ENCODE results near the gene LRCH1. TPM values are rescaled to one million over a fixed set of nuclear protein-coding genes. Genes with fewer than 3 reads are reported as not detected.
A peak's percentile ranks its signal among the peaks of the same experiment; 100 is the strongest.

The LRCH1 gene
- total and polyA plus RNA-seq, 2 of the 13 experiments (the other 11 are each of a cell fraction or from before 2014, with no cell fraction given) = 4.1 to 12.6 TPM

GRCh38 chr13:46624821-46625220, 71.9 kb downstream of the LRCH1 start (continued):
- TF ChIP-seq ZNF574 (CRISPR knock-in tag; IDR thresholded peaks at IDR 0.05) (no peak), TFE3 (CRISPR knock-in tag; IDR thresholded peaks at IDR 0.05) (no peak), TFDP1 (CRISPR knock-in tag; IDR thresholded peaks at IDR 0.05; ENCODE audit: borderline replicate concordance) (no peak)

GRCh38 chr13:46627462-46627861, 74.5 kb downstream of the LRCH1 start:
- TF ChIP-seq ZNF7 (CRISPR knock-in tag; IDR thresholded peaks at IDR 0.05) = peak; percentile 99
- no peak for TF ChIP-seq ZNF460 (CRISPR knock-in tag; IDR thresholded peaks at IDR 0.05; ENCODE audit: borderline replicate concordance)
- no peak for TF ChIP-seq TEAD2 (CRISPR knock-in tag; IDR thresholded peaks at IDR 0.05)
- TF ChIP-seq ARNT2 (CRISPR knock-in tag; IDR thresholded peaks at IDR 0.05; ENCODE audit: low read depth) = no peak
- TF ChIP-seq HOMEZ (CRISPR knock-in tag; IDR thresholded peaks at IDR 0.05; ENCODE audit: low read depth) = peak; percentile 44; the same call in 1 of the 2 replicates
- TF ChIP-seq HNF4A (CRISPR knock-in tag; IDR thresholded peaks at IDR 0.05) = 0 out of 2 replicates have a peak, but pooled peaks have one; percentile 5
- no peak for TF ChIP-seq GABPB1 (CRISPR knock-in tag; IDR thresholded peaks at IDR 0.05)
- peak; percentile 14; the same call in 1 of the 2 replicates for TF ChIP-seq FOXA3 (CRISPR knock-in tag; IDR thresholded peaks at IDR 0.05)
- TF ChIP-seq POGZ (CRISPR knock-in tag; IDR thresholded peaks at IDR 0.05) = peak; percentile 32; the same call in 1 of the 2 replicates
- TF ChIP-seq MEIS2 (CRISPR knock-in tag; IDR thresholded peaks at IDR 0.05) = no peak
- TF ChIP-seq ZNF841 (CRISPR knock-in tag; IDR thresholded peaks at IDR 0.05; ENCODE audit: borderline replicate concordance) = no peak
- no peak for TF ChIP-seq FOXA1 (IDR thresholded peaks at IDR 0.05)
- peak; percentile 35; the same call in 1 of the 2 replicates for TF ChIP-seq FOXA1 (CRISPR knock-in tag; IDR thresholded peaks at IDR 0.05)
- CTCF ChIA-PET (ENCODE audit: low intra/inter-chr PET ratio, low total read pairs) = no interaction called here
- no peaks in the 10 kb centered on the region for H3K27me3 ChIP-seq (ENCODE audit: control insufficient read depth in 1 of 2, insufficient read depth in 2 of 2, low read length in 2 of 2)
- no peak overlapping the region for H2AFZ ChIP-seq (ENCODE audit: low read length)
- intact Hi-C loops (cut with micrococcal nuclease; ENCODE audit: unreplicated experiment) = no loop called here
- H3K27ac ChIP-seq (ENCODE audit: extremely low read length, insufficient read depth, low read length) = no peak overlapping the region
- 83% methylated on average over 4 of the region's 4 CpGs for WGBS (ENCODE audit: low lambda C conversion rate)
- POLR2A ChIA-PET = no interaction called here
- no TSS peak for BruUV-seq (replicated peaks)
- ATAC-seq (no peak; the same call in 2 of the 3 replicates), DNase-seq (ENCODE audit: low spot score) (no peak), FAIRE-seq (no peak)
- no peaks in the 10 kb centered on the region for H4K20me1 ChIP-seq (ENCODE audit: insufficient read depth, low read length)
- H3K9me3 ChIP-seq (ENCODE audit: low read length) = no peaks in the 10 kb centered on the region
- no peak overlapping the region for H3K9ac ChIP-seq (ENCODE audit: insufficient read depth, low read depth, low read length)
- H3K79me2 ChIP-seq (ENCODE audit: insufficient read depth, low read length) = peaks cover 58% of the 10 kb centered on the region
- in situ Hi-C loops (cut with HindIII; ENCODE audit: extremely low pct_ligation_motif_present, low pct_unique_long_range_greater_than_20kb) = no loop called here
- H3K4me2 ChIP-seq (ENCODE audit: low read depth, low read length) = no peak overlapping the region
- H3K4me3 ChIP-seq (replicated peaks in 1 of 3; ENCODE audit: insufficient read depth in 1 of 3, low read depth in 2 of 3, low read length in 3 of 3) = no peak overlapping the region
- H3K4me1 ChIP-seq (ENCODE audit: insufficient read depth, low read length) = peaks cover 38% of the 10 kb centered on the region
- H3K36me3 ChIP-seq (replicated peaks in 1 of 2; ENCODE audit: control insufficient read depth in 1 of 2, insufficient read depth in 2 of 2, low read length in 2 of 2) = no peaks in the 10 kb centered on the region; a peak in 1 of 5 replicates

Data from HepG2 (cell line).